WTC11 (cell line): ENCODE measurements around the gene FOXO3. TPM values are rescaled to one million over a fixed set of nuclear protein-coding genes. Genes with fewer than 3 reads are reported as not detected.

Experiments
- ATAC-seq: fragments of 200-7000 bp; cut with Tn5 transposase; 2 replicates; pipeline ENCODE4 v1.10.0; 2021; ENCODE audit warnings: mild to moderate bottlenecking, moderate library complexity
- CTCF ChIA-PET: fragments of 300-600 bp; sonication (Branson Sonifier 250); formaldehyde crosslinking; loops from one replicate; lab custom pipeline; 2021; ENCODE audit warnings: antibody characterized with exemption; lab: Charles Lee
- POLR2A ChIA-PET: fragments of 350-600 bp; sonication (Branson Sonifier 250); formaldehyde crosslinking; loops from one replicate; lab custom pipeline; 2021; ENCODE audit warnings: antibody characterized with exemption; lab: Charles Lee
- DNase-seq: peaks from one replicate; pipeline ENCODE4 v3.0.0; 2021; ENCODE audit warnings: low spot score
- H3K27ac Mint-ChIP-seq: 2 replicates; pipeline ENCODE4 v1.8.0; 2021; ENCODE audit warnings: mixed read lengths
- H3K27me3 Mint-ChIP-seq: 2 replicates; pipeline ENCODE4 v1.8.0; 2021; ENCODE audit warnings: low read depth, mild to moderate bottlenecking, moderate library complexity, mixed read lengths
- H3K36me3 Mint-ChIP-seq: 2 replicates; pipeline ENCODE4 v1.8.0; 2021; ENCODE audit warnings: mixed read lengths
- H3K4me1 Mint-ChIP-seq: 2 replicates; pipeline ENCODE4 v1.8.0; 2022; ENCODE audit warnings: mixed read lengths
- H3K4me3 Mint-ChIP-seq: 2 replicates; pipeline ENCODE4 v1.8.0; 2021; ENCODE audit warnings: mild to moderate bottlenecking, moderate library complexity, mixed read lengths
- H3K9me3 Mint-ChIP-seq: 2 replicates; pipeline ENCODE4 v1.8.0; 2021; ENCODE audit warnings: mixed read lengths
- AR ChIP-seq: fragments of 250-450 bp; sonication (Bioruptor Pico); IDR thresholded peaks from 2 replicates; pipeline ENCODE4 v1.9.0; 2021; ENCODE audit warnings: mild to moderate bottlenecking
- ARID4B ChIP-seq: sonication (generic); formaldehyde crosslinking; IDR thresholded peaks from 2 replicates; pipeline ENCODE4 v1.8.0; 2023; ENCODE audit warnings: missing genetic modification reagents, mild to moderate bottlenecking, borderline replicate concordance
- ATF1 ChIP-seq: sonication (generic); formaldehyde crosslinking; IDR thresholded peaks from 2 replicates; pipeline ENCODE4 v1.8.1; 2023; ENCODE audit warnings: mild to moderate bottlenecking, moderate library complexity, missing genetic modification reagents
- ATF2 ChIP-seq: sonication (generic); formaldehyde crosslinking; IDR thresholded peaks from 2 replicates; pipeline ENCODE4 v1.8.1; 2022; ENCODE audit warnings: low read depth, missing genetic modification reagents, borderline replicate concordance
- ELF4 ChIP-seq: sonication (generic); formaldehyde crosslinking; IDR thresholded peaks from 2 replicates; pipeline ENCODE4 v1.8.1; 2022; ENCODE audit warnings: low read depth, mild to moderate bottlenecking, moderate library complexity, missing genetic modification reagents
- IRF1 ChIP-seq: sonication (generic); formaldehyde crosslinking; IDR thresholded peaks from 2 replicates; pipeline ENCODE4 v1.8.0; 2023; ENCODE audit warnings: missing genetic modification reagents
- JAZF1 ChIP-seq: fragments of 250-450 bp; sonication (Bioruptor Pico); IDR thresholded peaks from 2 replicates; pipeline ENCODE4 v1.9.0; 2021; ENCODE audit warnings: moderate library complexity, mild to moderate bottlenecking, inconsistent platforms
- JUN ChIP-seq: sonication (generic); formaldehyde crosslinking; IDR thresholded peaks from 2 replicates; pipeline ENCODE4 v1.8.0; 2023; ENCODE audit warnings: mild to moderate bottlenecking, missing genetic modification reagents
- NR2C2 ChIP-seq: sonication (generic); formaldehyde crosslinking; IDR thresholded peaks from 2 replicates; pipeline ENCODE4 v1.8.0; 2022; ENCODE audit warnings: mild to moderate bottlenecking, missing genetic modification reagents
- NR3C1 ChIP-seq: sonication (generic); formaldehyde crosslinking; conservative IDR thresholded peaks from 2 replicates; pipeline ENCODE4 v1.8.1; 2023; ENCODE audit warnings: low read depth, mild to moderate bottlenecking, missing genetic modification reagents
- PRRX2 ChIP-seq: fragments of 250-450 bp; sonication (Bioruptor Pico); IDR thresholded peaks from 2 replicates; pipeline ENCODE4 v1.8.0; 2021; ENCODE audit warnings: mild to moderate bottlenecking
- RELA ChIP-seq: sonication (generic); formaldehyde crosslinking; IDR thresholded peaks from 2 replicates; pipeline ENCODE4 v1.8.1; 2022; ENCODE audit warnings: missing genetic modification reagents, mild to moderate bottlenecking, borderline replicate concordance
- SP1 ChIP-seq: sonication (generic); formaldehyde crosslinking; conservative IDR thresholded peaks from 2 replicates; pipeline ENCODE4 v1.8.1; 2022; ENCODE audit warnings: missing genetic modification reagents
- STAT6 ChIP-seq: sonication (generic); formaldehyde crosslinking; conservative IDR thresholded peaks from 2 replicates; pipeline ENCODE4 v1.8.1; 2023; ENCODE audit warnings: mild to moderate bottlenecking, low read depth, missing genetic modification reagents, moderate library complexity
- TCF7 ChIP-seq: sonication (generic); formaldehyde crosslinking; IDR thresholded peaks from 2 replicates; pipeline ENCODE4 v1.8.0; 2022; ENCODE audit warnings: mild to moderate bottlenecking, low read depth, missing genetic modification reagents, moderate library complexity
- USF2 ChIP-seq: sonication (generic); formaldehyde crosslinking; IDR thresholded peaks from 2 replicates; pipeline ENCODE4 v1.8.1; 2023; ENCODE audit warnings: mild to moderate bottlenecking, missing genetic modification reagents, moderate library complexity
- ZNF317 ChIP-seq: sonication (generic); formaldehyde crosslinking; IDR thresholded peaks from 2 replicates; pipeline ENCODE4 v1.8.1; 2023; ENCODE audit warnings: low read depth, mild to moderate bottlenecking, moderate library complexity, missing genetic modification reagents, borderline replicate concordance
- ZNF425 ChIP-seq: fragments of 250-450 bp; sonication (Bioruptor Pico); conservative IDR thresholded peaks from 2 replicates; pipeline ENCODE4 v1.9.0; 2021; ENCODE audit warnings: mild to moderate bottlenecking
- total RNA-seq: library from RNA; stranded (reverse); gene quantifications from 3 replicates; pipeline ENCODE4 v1.2.3, GENCODE V29; 2021

FOXO3 gene
- total RNA-seq, 1 experiment from 2014 or later = 15.6 TPM

GRCh38 chr6:108563292-108563691 lies 2.6 kb downstream of the FOXO3 start:
- Mint-ChIP-seq H3K9me3 (no peaks in the 10 kb centered on the region), H3K36me3 (peaks cover 8% of the 10 kb centered on the region; the same call in 1 of the 2 replicates), H3K27me3 (peaks cover 25% of the 10 kb centered on the region), H3K4me1 (peaks cover 39% of the 10 kb centered on the region), H3K27ac (no peak overlapping the region), H3K4me3 (peak overlapping the region; percentile 85)
- DNase-seq (no peak), ATAC-seq (no peak)
- POLR2A ChIA-PET = interaction anchor here (1.0 to 1.6 kb wide), 3 partner anchors 104 to 275 kb away, joined by 3 to 5 read pairs (median 3); no protein-coding TSS in a partner anchor
- CTCF ChIA-PET = no interaction called here
- TF ChIP-seq ARID4B (CRISPR knock-in tag) (no peak), ZNF425 (CRISPR knock-in tag) (no peak), SP1 (CRISPR knock-in tag) (no peak), ATF1 (CRISPR knock-in tag) (no peak), PRRX2 (CRISPR knock-in tag) (no peak), NR3C1 (CRISPR knock-in tag) (no peak), AR (CRISPR knock-in tag) (no peak), JUN (CRISPR knock-in tag) (no peak), RELA (CRISPR knock-in tag) (no peak), NR2C2 (CRISPR knock-in tag) (no peak), STAT6 (no peak), TCF7 (CRISPR knock-in tag) (no peak), ATF2 (CRISPR knock-in tag) (no peak), IRF1 (CRISPR knock-in tag) (no peak), ZNF317 (CRISPR knock-in tag) (no peak), ELF4 (CRISPR knock-in tag) (no peak), JAZF1 (CRISPR knock-in tag) (no peak), USF2 (CRISPR knock-in tag) (no peak)
